HepG2 (cell line): ENCODE data around the gene FKTN. TPM values are rescaled to one million over a fixed set of nuclear protein-coding genes. Genes with fewer than 3 reads are reported as not detected.

Experiments used
- ATAC-seq: fragments of 200-7000 bp; cut with Tn5 transposase; 3 replicates; pipeline ENCODE4 v1.9.1; 2020; ENCODE audit warnings: mild to moderate bottlenecking, moderate library complexity
- BruUV-seq: library from RNA; stranded (reverse); fragments of 400-500 nt; replicated peaks from 2 replicates; lab custom pipeline; 2021; lab: Mats Ljungman, UMichigan
- CTCF ChIA-PET: fragments of 300-600 bp; formaldehyde crosslinking; extraction: SDS; loops from one replicate; lab custom pipeline; 2021; ENCODE audit warnings: low total read pairs, inconsistent platforms, low intra/inter-chr PET ratio; lab: Yijun Ruan, JAX
- POLR2A ChIA-PET: fragments of 350-600 bp; sonication (Branson Sonifier 250); formaldehyde crosslinking; loops from one replicate; lab custom pipeline; 2020; ENCODE audit warnings: antibody characterized with exemption, inconsistent platforms; lab: Yijun Ruan, JAX
- DNase-seq: peaks from one replicate; pipeline ENCODE4 v3.0.0-alpha.2; 2015; ENCODE audit warnings: low spot score
- FAIRE-seq: peaks from 3 replicates; lab custom pipeline; 2011; peaks lifted over from hg19 to GRCh38; lab: Jason Lieb, UNC
- H2AFZ ChIP-seq: one replicate; pipeline ENCODE4 v1.6.1; 2011; ENCODE audit warnings: low read length, inconsistent platforms
- H3K27ac ChIP-seq: fragments of 300-600 bp; 3 replicates; pipeline ENCODE4 v1.8.0; 2011; ENCODE audit warnings: mixed run types, mild to moderate bottlenecking, mixed read lengths, low read length, inconsistent platforms; ENCODE audit not compliant: insufficient read depth; ENCODE audit errors: extremely low read length
- H3K27me3 ChIP-seq, 2 experiments: fragments of 200-600 bp in 1 of 2; 2 replicates in 1 of 2; 3 replicates in 1 of 2; pipeline versions ENCODE4 v1.6.0 to v1.8.0; 2011; ENCODE audit warnings: low read length in 2 of 2, mild to moderate bottlenecking in 2 of 2, moderate library complexity in 2 of 2, inconsistent platforms in 1 of 2; ENCODE audit not compliant: insufficient read depth in 2 of 2, control insufficient read depth in 1 of 2
- H3K36me3 ChIP-seq, 2 experiments: fragments of 200-600 bp in 1 of 2; replicated peaks in 1 of 2; 2 replicates in 1 of 2; 3 replicates in 1 of 2; pipeline versions ENCODE4 v1.5.1 to v1.8.0; 2011; ENCODE audit warnings: low read length in 2 of 2, inconsistent platforms in 1 of 2; ENCODE audit not compliant: insufficient read depth in 2 of 2, control insufficient read depth in 1 of 2
- H3K4me1 ChIP-seq: 2 replicates; pipeline ENCODE4 v1.5.1; 2012; ENCODE audit warnings: low read length, inconsistent platforms; ENCODE audit not compliant: insufficient read depth
- H3K4me2 ChIP-seq: 2 replicates; pipeline ENCODE4 v1.6.0; 2011; ENCODE audit warnings: low read depth, low read length, inconsistent platforms
- H3K4me3 ChIP-seq, 3 experiments: fragments of 200-600 bp in 1 of 3; sonication (generic), shearing (Covaris generic) in 1 of 3; replicated peaks in 1 of 3; 2 replicates each; pipeline ENCODE4 v1.5.1; 2011 to 2016; ENCODE audit warnings: low read length in 3 of 3, inconsistent platforms in 2 of 3, low read depth in 2 of 3, mild to moderate bottlenecking in 2 of 3, control low read depth in 1 of 3, mixed read lengths in 1 of 3; ENCODE audit not compliant: insufficient read depth in 1 of 3
- H3K79me2 ChIP-seq: one replicate; pipeline ENCODE4 v1.6.1; 2011; ENCODE audit warnings: low read length, inconsistent platforms; ENCODE audit not compliant: insufficient read depth
- H3K9ac ChIP-seq: 2 replicates; pipeline ENCODE4 v1.6.0; 2011; ENCODE audit warnings: mild to moderate bottlenecking, low read depth, low read length, inconsistent platforms; ENCODE audit not compliant: insufficient read depth
- H3K9me3 ChIP-seq: 2 replicates; pipeline ENCODE4 v1.5.1; 2012; ENCODE audit warnings: mild to moderate bottlenecking, low read length
- H4K20me1 ChIP-seq: 2 replicates; pipeline ENCODE4 v1.6.0; 2011; ENCODE audit warnings: inconsistent platforms, mild to moderate bottlenecking, low read length, moderate library complexity; ENCODE audit not compliant: insufficient read depth
- AHR ChIP-seq: IDR thresholded peaks from 2 replicates; pipeline ENCODE4 v1.6.1; 2018; ENCODE audit warnings: missing genetic modification reagents, missing compliant biosample characterization
- BRCA1 ChIP-seq: sonication (generic); formaldehyde crosslinking; IDR thresholded peaks from 2 replicates; pipeline ENCODE4 v1.4.0; 2020; ENCODE audit warnings: missing genetic modification reagents
- CBFB ChIP-seq: sonication (generic); formaldehyde crosslinking; IDR thresholded peaks from 2 replicates; pipeline ENCODE4 v1.4.0; 2020; ENCODE audit warnings: missing genetic modification reagents
- ELF1 ChIP-seq: sonication (generic); formaldehyde crosslinking; IDR thresholded peaks from 2 replicates; pipeline ENCODE4 v1.4.0; 2020; ENCODE audit warnings: missing genetic modification reagents
- HHEX ChIP-seq: IDR thresholded peaks from 2 replicates; pipeline ENCODE4 v1.6.1; 2016; ENCODE audit warnings: control low read depth
- HNRNPLL ChIP-seq: fragments of 200-400 bp; formaldehyde crosslinking; IDR thresholded peaks from 2 replicates; pipeline ENCODE4 v1.6.1; 2017; ENCODE audit warnings: mild to moderate bottlenecking, low read depth, low read length; ENCODE audit not compliant: poor library complexity, severe bottlenecking
- NFYB ChIP-seq: sonication (generic); formaldehyde crosslinking; IDR thresholded peaks from 2 replicates; pipeline ENCODE4 v1.4.0; 2020; ENCODE audit warnings: missing genetic modification reagents
- NR2F1 ChIP-seq, 2 experiments: fragments of 450-650 bp in 1 of 2; formaldehyde crosslinking in 1 of 2; IDR thresholded peaks; 2 replicates each; pipeline versions ENCODE4 v1.5.0 to v1.6.1; 2016 to 2020; ENCODE audit warnings: mild to moderate bottlenecking in 1 of 2, missing compliant biosample characterization in 1 of 2, missing genetic modification reagents in 1 of 2, moderate library complexity in 1 of 2
- RFX1 ChIP-seq: fragments of 450-650 bp; IDR thresholded peaks from 2 replicates; pipeline ENCODE4 v1.6.1; 2017
- TBL1XR1 ChIP-seq: fragments of 150-350 bp; IDR thresholded peaks from 2 replicates; pipeline ENCODE4 v1.6.1; 2014; ENCODE audit warnings: borderline replicate concordance, low read length; ENCODE audit not compliant: partially characterized antibody
- ZBTB20 ChIP-seq: sonication (generic); formaldehyde crosslinking; IDR thresholded peaks from 2 replicates; pipeline ENCODE4 v1.8.1; 2023; ENCODE audit warnings: missing genetic modification reagents, low read depth, mild to moderate bottlenecking, borderline replicate concordance
- ZBTB25 ChIP-seq: IDR thresholded peaks from 2 replicates; pipeline ENCODE4 v1.6.1; 2018; ENCODE audit warnings: missing genetic modification reagents
- ZNF274 ChIP-seq: sonication (generic); formaldehyde crosslinking; IDR thresholded peaks from 2 replicates; pipeline ENCODE4 v1.5.1; 2020; ENCODE audit warnings: mild to moderate bottlenecking, missing genetic modification reagents
- ZNF335 ChIP-seq: sonication (generic); formaldehyde crosslinking; IDR thresholded peaks from 2 replicates; pipeline ENCODE4 v1.4.0; 2020; ENCODE audit warnings: missing genetic modification reagents
- ZNF598 ChIP-seq: sonication (generic); formaldehyde crosslinking; IDR thresholded peaks from 2 replicates; pipeline ENCODE4 v1.5.1; 2020; ENCODE audit warnings: mild to moderate bottlenecking, missing genetic modification reagents, borderline replicate concordance
- ZNF609 ChIP-seq: sonication (generic); formaldehyde crosslinking; IDR thresholded peaks from 2 replicates; pipeline ENCODE4 v1.4.0; 2020; ENCODE audit warnings: mild to moderate bottlenecking, missing genetic modification reagents, borderline replicate concordance
- ZNF879 ChIP-seq: sonication (generic); formaldehyde crosslinking; IDR thresholded peaks from 2 replicates; pipeline ENCODE4 v1.8.1; 2023; ENCODE audit warnings: missing genetic modification reagents
- ZSCAN31 ChIP-seq: sonication (generic); formaldehyde crosslinking; IDR thresholded peaks from 2 replicates; pipeline ENCODE4 v1.5.0; 2020; ENCODE audit warnings: low read depth, mild to moderate bottlenecking, missing genetic modification reagents
- WGBS: methylation state at CpG from one replicate; pipeline ENCODE4 v1.1.6; 2017; ENCODE audit warnings: low lambda C conversion rate; 5-methylcytosine and 5-hydroxymethylcytosine counted together
- in situ Hi-C: cut with HindIII; loops from 2 replicates; pipeline ENCODE4 v1.10.0; 2017; ENCODE audit warnings: low pct_unique_long_range_greater_than_20kb; ENCODE audit not compliant: extremely low pct_ligation_motif_present
- intact Hi-C: fragments of 100-400 bp; cut with micrococcal nuclease; formaldehyde crosslinking; loops from one replicate; pipeline ENCODE4 v1.10.0; 2022; ENCODE audit not compliant: unreplicated experiment
- polyA plus RNA-seq, 8 experiments: library from polyadenylated mRNA; depleted of rRNA in 3 of 8; stranded (reverse) in 7 of 8; unstranded in 1 of 8; fragments of >200 nt; fragmentation: Illumina TruSeq in 4 of 8; extraction: Trizol in 4 of 8; gene quantifications; 2 replicates each; pipeline versions ENCODE4 v1.2.1 to v1.2.3, GENCODE V29; 2011 to 2016; ENCODE audit warnings: low read depth in 4 of 8, missing spikeins in 1 of 8, mixed read lengths in 1 of 8; ENCODE audit not compliant: insufficient read depth in 1 of 8
- total RNA-seq, 5 experiments: library from RNA; depleted of rRNA; stranded (reverse); fragments of >200 nt; fragmentation: Illumina TruSeq; extraction: Trizol; gene quantifications; 2 replicates each; pipeline ENCODE4 v1.2.3, GENCODE V29; 2016; ENCODE audit warnings: low read depth in 1 of 5

FKTN gene
- total and polyA plus RNA-seq, 2 of the 13 experiments (the other 11 are each of a cell fraction or from before 2014, with no cell fraction given), result 7.9 to 13.5 TPM

- WGBS, result 17% methylated on average over 5 of the region's 5 CpGs
- no peak for ATAC-seq
- H3K27me3 ChIP-seq, result peaks cover 0 to 11% of the 10 kb centered on the region in 2 experiments; a peak in 2 of 5 replicates
- in situ Hi-C loops (no loop called here), intact Hi-C loops (no loop called here)
- H3K79me2 ChIP-seq, result no peaks in the 10 kb centered on the region
- peaks cover 8% of the 10 kb centered on the region; the same call in 1 of the 2 replicates for H3K4me1 ChIP-seq
- DNase-seq, result no peak
- CTCF ChIA-PET, result no interaction called here
- no peak for FAIRE-seq
- POLR2A ChIA-PET, result no interaction called here
- no peaks in the 10 kb centered on the region for H3K36me3 ChIP-seq
- no peak overlapping the region for H3K4me2 ChIP-seq
- H3K9me3 ChIP-seq, result no peaks in the 10 kb centered on the region
- no peak for TF ChIP-seq AHR (CRISPR knock-in tag)
- no peak for TF ChIP-seq HNRNPLL
- TF ChIP-seq HHEX (CRISPR knock-in tag), result no peak
- TF ChIP-seq CBFB, result no peak
- no peak for TF ChIP-seq ELF1 (CRISPR knock-in tag)
- TF ChIP-seq TBL1XR1, result no peak
- no peak for TF ChIP-seq ZNF335 (CRISPR knock-in tag)
- no peak for TF ChIP-seq RFX1
- TF ChIP-seq ZNF879, result no peak
- no peak for TF ChIP-seq ZNF598 (CRISPR knock-in tag)
- no peak for TF ChIP-seq ZBTB25
- no peak for TF ChIP-seq ZNF274 (CRISPR knock-in tag)
- no peak for TF ChIP-seq ZBTB20 (CRISPR knock-in tag)
- TF ChIP-seq NR2F1 (CRISPR knock-in tag; IDR thresholded peaks at IDR 0.05), result no peak
- TF ChIP-seq NFYB (CRISPR knock-in tag), result no peak
- TF ChIP-seq ZSCAN31, result no peak
- TF ChIP-seq ZNF609 (CRISPR knock-in tag), result no peak
- TF ChIP-seq BRCA1, result no peak
- H4K20me1 ChIP-seq, result no peaks in the 10 kb centered on the region
- H3K4me3 ChIP-seq, result no peak overlapping the region
- BruUV-seq, result no TSS peak
- H3K9ac ChIP-seq, result no peak overlapping the region
- H2AFZ ChIP-seq, result no peak overlapping the region
- H3K27ac ChIP-seq, result no peak overlapping the region
Observed at GRCh38 chr9:105663914-105664313, 106.0 kb downstream of the FKTN start.
